ENCODE measurements around the gene EFCC1.

The EFCC1 gene

GRCh38 chr3:129034642-129035041, 33.5 kb downstream of the EFCC1 start:
- DNase-seq = no peak

GRCh38 chr3:129035360-129036221, 34.5 kb downstream of the EFCC1 start:
- no peak for DNase-seq

GRCh38 chr3:129036222-129037092, 35.4 kb downstream of the EFCC1 start:
- no peak for DNase-seq

GRCh38 chr3:129037093-129037419, 36.0 kb downstream of the EFCC1 start:
- no peak for DNase-seq

GRCh38 chr3:129038121-129038855, 37.2 kb downstream of the EFCC1 start:
- no peak for DNase-seq

GRCh38 chr3:129039271-129040038, 38.4 kb downstream of the EFCC1 start:
- DNase-seq = no peak

DNA sequence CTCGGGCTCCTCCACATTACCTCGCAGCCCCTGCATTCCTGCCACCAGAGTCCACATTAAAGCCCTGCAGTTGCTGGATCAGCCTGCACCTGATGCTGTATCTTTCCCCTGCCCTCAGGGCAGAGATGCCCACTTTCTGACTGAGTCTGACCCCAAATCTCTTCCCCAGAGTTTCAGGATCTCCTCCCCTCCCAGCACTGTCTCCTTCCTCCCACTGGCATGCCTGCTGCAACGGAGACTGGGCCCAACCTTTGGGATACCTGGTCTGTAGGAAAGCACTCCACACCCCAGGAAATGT, 38.9 kb downstream of the EFCC1 start:
- no peak for DNase-seq

DNA sequence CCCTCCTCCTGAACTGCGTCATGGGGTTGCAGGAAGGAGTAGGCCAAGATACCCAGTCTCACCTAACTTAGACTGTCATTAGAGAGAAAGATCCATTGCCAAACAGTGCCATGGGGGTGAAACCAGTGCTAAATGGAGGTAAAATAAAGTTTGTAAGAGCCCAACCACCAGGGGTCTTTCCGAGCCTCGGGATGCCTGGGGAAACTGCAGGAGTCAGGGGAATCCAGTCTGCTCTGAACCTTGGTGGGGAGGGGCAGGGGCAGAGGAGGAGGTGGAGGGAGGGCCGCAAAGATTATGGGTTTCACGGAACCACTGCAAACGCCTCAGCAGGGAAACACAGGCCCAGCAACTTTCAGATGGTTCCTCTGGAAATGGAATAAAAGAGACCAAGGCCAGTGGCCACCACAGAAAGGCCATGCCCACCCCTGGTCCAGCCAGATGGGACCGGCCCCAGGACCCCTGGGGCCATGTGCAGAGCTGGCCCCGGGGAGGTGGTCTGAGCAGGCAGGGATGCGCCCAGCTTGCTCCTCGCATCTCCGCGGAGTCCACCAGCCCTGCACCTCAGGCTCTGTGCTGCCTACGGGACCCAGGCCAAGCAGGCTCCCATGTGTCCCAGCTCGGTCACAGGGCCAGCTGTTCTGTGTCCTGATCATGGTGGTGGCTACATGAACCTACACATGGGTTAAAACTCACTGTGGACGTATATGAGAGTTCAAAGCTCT, 39.6 kb downstream of the EFCC1 start:
- DNase-seq = no peak

GRCh38 chr3:129045675-129046036, 44.6 kb downstream of the EFCC1 start:
- no peak for DNase-seq

GRCh38 chr3:129046037-129046731, 45.1 kb downstream of the EFCC1 start:
- DNase-seq = no peak

DNA sequence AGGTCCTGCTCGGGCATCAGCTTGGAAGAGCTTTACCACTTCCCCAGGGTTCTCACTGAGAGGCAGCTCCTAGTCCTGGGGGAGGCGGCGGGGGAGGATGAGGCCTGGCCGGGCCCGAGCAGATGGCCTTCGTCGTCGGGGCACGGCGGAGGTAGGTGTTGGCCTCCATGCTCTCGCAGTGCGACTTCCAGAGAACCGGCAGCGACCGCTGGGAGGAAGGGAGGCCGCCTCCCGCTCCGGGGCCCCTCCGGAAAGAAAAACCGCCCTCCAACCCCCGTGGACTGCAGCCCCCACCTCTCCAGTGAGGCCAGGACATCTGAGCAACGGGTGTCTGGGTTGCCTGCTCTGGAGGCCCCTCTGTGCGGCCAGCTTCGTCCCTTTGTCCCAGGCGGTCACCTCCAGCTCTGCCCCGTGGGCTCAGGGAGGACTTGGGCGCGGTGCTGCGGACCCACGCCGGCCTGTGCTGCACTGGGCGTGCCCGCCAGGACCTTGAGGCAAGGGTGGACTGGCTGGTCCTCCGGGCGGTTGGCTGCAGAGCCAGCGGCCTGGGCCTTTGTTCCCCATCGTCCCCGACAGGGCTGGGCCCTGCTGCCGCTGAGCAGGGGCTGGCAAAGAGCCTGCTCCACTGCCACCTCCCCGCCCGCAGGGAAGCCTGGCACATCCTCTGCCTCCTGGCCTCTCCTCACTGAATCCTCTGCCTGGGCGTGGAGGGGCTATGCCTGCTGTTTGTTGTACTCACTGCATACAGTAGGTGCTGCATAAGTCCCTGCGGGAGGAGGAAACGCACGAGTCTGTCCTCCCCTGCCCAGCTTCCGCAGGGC, 45.8 kb downstream of the EFCC1 start:
- DNase-seq = no peak

GRCh38 chr3:129047553-129047839, 46.4 kb downstream of the EFCC1 start:
- no peak for DNase-seq

DNA sequence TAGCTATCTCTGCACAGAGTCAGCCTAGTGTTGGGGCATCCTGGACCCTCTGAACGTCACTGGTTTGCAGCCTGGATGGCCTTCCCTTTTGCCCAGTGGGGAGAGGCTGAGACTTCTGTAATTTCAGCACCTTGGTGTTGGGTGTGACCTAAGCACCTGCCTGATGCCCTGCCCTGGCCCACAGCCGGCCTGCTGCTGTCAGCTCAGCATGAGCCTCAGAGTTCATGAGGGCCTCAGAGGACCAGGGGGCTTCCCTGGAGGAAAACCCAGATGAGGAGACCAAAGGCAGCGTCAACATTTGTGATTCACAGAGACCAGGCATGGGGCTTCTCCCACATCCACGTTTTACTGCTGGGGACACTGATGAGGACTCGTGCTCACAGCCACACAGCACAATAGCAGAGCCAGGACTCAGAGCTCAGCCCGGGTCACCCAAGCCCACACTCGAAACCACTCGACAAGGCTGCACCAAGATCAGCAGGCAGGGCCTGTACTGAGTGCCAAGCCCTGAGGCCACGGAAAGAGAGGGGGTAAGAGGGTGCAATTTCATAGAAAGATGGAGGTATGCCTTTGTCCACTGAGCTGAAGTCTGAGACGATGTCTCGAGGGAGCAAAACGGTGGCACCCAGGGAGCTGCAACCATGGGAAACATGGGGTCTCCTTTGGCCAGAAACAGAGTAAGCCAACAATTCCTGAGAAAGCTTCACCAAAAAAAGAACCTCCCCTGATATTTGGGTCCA, 49.6 kb downstream of the EFCC1 start:
- no peak for DNase-seq

DNA sequence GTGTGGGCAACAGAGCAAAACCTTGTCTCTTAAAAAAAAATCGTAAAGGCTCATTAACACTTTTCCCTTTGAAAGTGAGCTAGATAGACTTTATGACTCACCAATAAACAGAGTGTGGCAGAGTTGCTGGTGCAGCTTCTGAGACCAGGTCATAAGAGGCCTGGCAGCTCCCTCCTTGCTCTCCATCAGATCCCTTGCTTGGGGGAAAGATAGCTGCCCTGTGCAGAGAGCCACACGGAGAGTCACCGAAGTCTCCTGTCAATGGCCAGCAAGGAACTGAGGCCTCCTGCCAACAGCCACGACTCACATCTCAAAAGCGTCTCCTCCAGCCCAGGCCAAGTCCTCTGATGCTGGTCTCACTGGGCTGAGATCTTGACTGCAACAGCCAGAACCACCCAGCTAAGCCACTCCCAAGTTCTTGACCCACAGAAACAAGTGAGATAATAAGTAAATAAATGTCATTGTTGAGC, 50.8 kb downstream of the EFCC1 start:
- no peak for DNase-seq

GRCh38 chr3:129052675-129053074, 51.6 kb downstream of the EFCC1 start:
- no peak for DNase-seq

GRCh38 chr3:129054605-129055104, 53.6 kb downstream of the EFCC1 start:
- no peak for DNase-seq

DNA sequence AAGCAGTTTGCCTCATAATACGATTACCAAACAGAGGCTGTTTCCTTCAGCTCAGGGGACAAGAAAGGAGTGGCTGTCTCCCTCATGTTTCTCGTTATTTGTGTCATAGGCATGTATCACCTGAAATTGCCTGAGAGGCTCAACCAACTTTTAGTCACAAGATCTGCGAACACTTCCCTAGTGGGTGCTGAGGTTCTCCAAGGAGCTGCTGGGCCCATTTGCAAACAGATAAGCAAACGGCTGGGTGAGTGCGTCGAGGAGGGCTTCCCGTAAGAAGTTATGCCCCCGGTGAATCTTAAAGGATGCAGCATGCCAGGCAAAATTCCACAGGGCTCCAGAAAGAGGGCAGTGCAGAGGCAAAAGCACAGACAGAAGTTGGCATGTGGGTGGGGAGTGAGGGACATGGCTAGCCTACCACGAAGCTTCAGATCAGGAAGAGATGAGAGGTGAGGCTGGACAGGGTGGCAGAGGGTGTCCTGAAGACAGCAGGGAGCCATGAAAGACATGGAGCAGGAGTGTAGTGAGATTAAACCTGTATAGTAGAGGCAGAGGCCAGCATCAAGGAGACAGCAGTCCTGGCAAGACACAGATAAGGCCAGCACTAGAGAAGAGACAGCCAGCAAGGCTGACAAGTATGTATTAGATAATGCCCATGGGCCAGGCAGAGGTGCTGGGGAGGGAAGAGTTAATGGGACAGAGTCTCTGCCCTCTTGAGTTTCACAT, 55.5 kb downstream of the EFCC1 start:
- no peak for DNase-seq

DNA sequence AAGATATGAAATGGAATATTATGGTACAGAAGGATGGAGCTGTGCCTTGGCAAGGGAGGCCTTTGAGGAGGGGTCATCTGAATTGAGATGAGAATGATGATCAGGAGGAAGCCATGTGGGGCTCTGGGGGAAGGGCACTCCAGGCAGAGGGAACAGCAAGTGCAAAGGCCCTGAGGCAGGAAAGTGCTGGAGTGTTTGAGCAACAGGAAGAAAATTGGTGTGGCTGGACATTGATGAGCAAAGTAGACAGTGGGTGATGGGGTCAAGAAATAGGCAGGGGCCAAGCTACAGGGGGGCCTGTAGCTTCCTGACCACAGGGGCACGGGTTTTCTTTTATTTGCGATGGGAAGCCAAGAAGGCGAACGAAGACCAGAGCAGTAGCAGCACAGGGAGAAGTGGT, 56.1 kb downstream of the EFCC1 start:
- DNase-seq = no peak
